Epithelial cell of esophagus (primary cell): ENCODE data around the gene FAM180B.

Experiments used
- DNase-seq: peaks from one replicate; pipeline ENCODE4 v3.0.0; 2010; ENCODE audit warnings: low read depth
- H3K4me3 ChIP-seq: 2 replicates; pipeline ENCODE4 v1.5.1; 2011; ENCODE audit warnings: mild to moderate bottlenecking, low read length, control low read depth
- CTCF ChIP-seq: IDR thresholded peaks from 2 replicates; pipeline ENCODE4 v1.5.1; 2011; ENCODE audit warnings: low read depth, mild to moderate bottlenecking, low read length, control low read depth, inconsistent platforms; ENCODE audit not compliant: insufficient read depth; ENCODE audit errors: missing control alignments

The FAM180B gene

DNA sequence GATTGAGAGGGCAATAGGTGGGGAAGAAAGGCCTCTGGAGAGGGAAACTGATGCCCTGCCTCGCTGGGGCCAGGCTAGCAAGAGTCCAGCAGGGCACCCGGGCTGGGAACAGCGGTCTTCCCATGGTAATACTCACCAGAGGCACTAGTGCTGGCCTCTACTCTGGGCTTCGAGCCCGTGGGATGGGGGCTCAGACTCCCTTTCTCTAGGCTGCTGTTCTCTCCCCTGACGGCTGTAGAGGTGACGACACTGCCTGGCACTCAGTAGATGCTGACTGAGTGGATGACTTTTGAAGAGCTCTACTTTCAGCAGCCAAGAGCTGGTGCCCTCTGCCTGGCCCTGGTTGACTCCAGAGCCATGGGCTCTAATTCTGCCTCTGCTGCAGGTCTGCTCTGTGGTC, 8.6 kb downstream of the FAM180B start:
- no peak overlapping the region for H3K4me3 ChIP-seq
- no peak for TF ChIP-seq CTCF
- no peak for DNase-seq

DNA sequence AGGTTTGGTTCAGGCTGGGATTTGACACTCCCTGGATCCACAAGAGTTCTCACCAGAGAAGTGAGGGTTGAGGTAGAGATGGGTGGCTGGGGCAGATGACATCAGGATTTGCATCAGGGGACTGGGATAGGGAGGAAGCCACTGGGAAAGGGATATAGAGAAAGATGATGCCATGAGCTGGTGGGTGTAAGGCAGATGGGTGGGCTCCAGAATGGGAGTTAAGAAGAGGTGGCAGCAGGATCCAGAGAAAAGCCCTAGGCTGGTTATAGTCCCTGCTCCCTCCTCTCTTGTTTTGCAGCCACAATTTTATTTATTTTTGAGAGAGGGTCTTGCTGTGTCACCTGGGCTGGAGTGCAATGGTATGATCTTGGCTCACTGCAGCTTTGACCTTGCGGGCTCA, 9.5 kb downstream of the FAM180B start:
- no peak for TF ChIP-seq CTCF
- H3K4me3 ChIP-seq: no peak overlapping the region
- DNase-seq: no peak

DNA sequence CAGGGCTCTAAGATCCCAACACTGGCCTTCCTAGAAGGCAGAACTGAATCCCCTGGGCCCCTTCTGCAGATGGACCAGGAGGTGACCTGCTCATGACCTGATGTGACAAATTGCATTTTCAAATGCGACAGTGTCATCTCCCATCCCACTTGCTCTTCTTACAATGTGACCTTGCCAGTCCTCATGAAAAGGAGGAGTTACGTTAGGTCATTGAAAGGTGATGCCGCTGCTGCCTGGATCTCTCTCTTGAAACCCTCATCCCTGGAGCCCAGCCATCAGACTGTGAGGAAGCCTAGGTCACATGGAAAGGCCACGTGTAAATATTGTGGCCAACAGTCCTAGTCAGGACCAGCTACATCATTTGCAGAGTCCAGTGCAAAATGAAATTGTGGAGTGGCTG, 13.4 kb downstream of the FAM180B start:
- no peak overlapping the region for H3K4me3 ChIP-seq
- TF ChIP-seq CTCF: no peak
- no peak for DNase-seq

GRCh38 chr11:47603295-47603694, 16.8 kb downstream of the FAM180B start:
- no peak for TF ChIP-seq CTCF
- no peak for DNase-seq
- no peak overlapping the region for H3K4me3 ChIP-seq

- no peak for DNase-seq
- no peak overlapping the region for H3K4me3 ChIP-seq
- TF ChIP-seq CTCF: no peak
Observed at GRCh38 chr11:47605921-47606320, 19.4 kb downstream of the FAM180B start.

DNA sequence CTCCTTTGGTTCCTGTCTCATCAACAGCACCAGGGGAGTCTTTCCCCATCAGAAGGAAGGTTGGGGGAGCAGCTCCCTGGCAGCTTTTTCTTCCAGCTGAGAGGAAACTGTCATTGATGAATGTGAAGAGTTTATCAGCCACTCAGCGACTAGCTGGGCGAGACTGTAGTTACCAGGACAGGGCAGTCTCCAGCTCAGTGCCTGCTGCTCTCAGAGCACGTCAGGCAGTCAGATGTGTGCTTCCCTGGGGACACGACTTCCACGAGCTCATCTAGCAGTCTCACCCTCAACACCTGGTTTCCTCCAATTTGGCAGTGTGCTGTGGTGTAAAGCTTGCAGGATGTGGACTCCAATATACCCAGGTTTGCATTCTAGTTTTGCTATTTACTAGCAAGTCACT, 20.3 kb downstream of the FAM180B start:
- DNase-seq: no peak
- no peak for TF ChIP-seq CTCF
- no peak overlapping the region for H3K4me3 ChIP-seq

- no peak for TF ChIP-seq CTCF
- H3K4me3 ChIP-seq: no peak overlapping the region
- no peak for DNase-seq
Observed at GRCh38 chr11:47607380-47607779, 20.9 kb downstream of the FAM180B start.
